Measurements from ENCODE around the gene NANOG. TPM values are rescaled to one million over a fixed set of nuclear protein-coding genes. Genes with fewer than 3 reads are reported as not detected.

The NANOG gene
- polyA plus RNA-seq, 1 donor from 2014 or later, result not detected

- no peak for TF ChIP-seq TAF1 (IDR thresholded peaks at IDR 0.05; ENCODE audit: low read depth)
- TF ChIP-seq, protein P1, sequence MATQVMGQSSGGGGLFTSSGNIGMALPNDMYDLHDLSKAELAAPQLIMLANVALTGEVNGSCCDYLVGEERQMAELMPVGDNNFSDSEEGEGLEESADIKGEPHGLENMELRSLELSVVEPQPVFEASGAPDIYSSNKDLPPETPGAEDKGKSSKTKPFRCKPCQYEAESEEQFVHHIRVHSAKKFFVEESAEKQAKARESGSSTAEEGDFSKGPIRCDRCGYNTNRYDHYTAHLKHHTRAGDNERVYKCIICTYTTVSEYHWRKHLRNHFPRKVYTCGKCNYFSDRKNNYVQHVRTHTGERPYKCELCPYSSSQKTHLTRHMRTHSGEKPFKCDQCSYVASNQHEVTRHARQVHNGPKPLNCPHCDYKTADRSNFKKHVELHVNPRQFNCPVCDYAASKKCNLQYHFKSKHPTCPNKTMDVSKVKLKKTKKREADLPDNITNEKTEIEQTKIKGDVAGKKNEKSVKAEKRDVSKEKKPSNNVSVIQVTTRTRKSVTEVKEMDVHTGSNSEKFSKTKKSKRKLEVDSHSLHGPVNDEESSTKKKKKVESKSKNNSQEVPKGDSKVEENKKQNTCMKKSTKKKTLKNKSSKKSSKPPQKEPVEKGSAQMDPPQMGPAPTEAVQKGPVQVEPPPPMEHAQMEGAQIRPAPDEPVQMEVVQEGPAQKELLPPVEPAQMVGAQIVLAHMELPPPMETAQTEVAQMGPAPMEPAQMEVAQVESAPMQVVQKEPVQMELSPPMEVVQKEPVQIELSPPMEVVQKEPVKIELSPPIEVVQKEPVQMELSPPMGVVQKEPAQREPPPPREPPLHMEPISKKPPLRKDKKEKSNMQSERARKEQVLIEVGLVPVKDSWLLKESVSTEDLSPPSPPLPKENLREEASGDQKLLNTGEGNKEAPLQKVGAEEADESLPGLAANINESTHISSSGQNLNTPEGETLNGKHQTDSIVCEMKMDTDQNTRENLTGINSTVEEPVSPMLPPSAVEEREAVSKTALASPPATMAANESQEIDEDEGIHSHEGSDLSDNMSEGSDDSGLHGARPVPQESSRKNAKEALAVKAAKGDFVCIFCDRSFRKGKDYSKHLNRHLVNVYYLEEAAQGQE (IDR thresholded peaks at IDR 0.05; ENCODE audit: borderline replicate concordance), result no peak
- TF ChIP-seq POLR2AphosphoS5 (IDR thresholded peaks at IDR 0.05), result no peak
- TF ChIP-seq RAD21 (conservative IDR thresholded peaks at IDR 0.05), result no peak
- H3K27me3 ChIP-seq (ENCODE audit: insufficient read depth, low read depth, low read length), result no peaks in the 10 kb centered on the region
- H3K36me3 ChIP-seq (ENCODE audit: insufficient read depth, low read length), result no peaks in the 10 kb centered on the region
- H4K20me1 ChIP-seq (ENCODE audit: insufficient read depth), result no peaks in the 10 kb centered on the region
- H3K27ac ChIP-seq (ENCODE audit: low read length), result no peak overlapping the region
- H3K4me2 ChIP-seq (ENCODE audit: low read length), result no peak overlapping the region
- no peaks in the 10 kb centered on the region for H3F3A ChIP-seq (ENCODE audit: insufficient read depth, low read length, poor library complexity, severe bottlenecking)
- H3K9ac ChIP-seq (ENCODE audit: low read length), result no peak overlapping the region
- no peaks in the 10 kb centered on the region for H3K9me3 ChIP-seq (ENCODE audit: low read length)
- H3K79me2 ChIP-seq (replicated peaks; ENCODE audit: insufficient read depth, low read length), result no peaks in the 10 kb centered on the region
- no peaks in the 10 kb centered on the region for H3K9me2 ChIP-seq (ENCODE audit: insufficient read depth, low read length)
- no peak overlapping the region for H3K4me3 ChIP-seq (ENCODE audit: low read length)
- no peak overlapping the region for H2AFZ ChIP-seq (ENCODE audit: low read depth, low read length)
Observed at GRCh38 chr12:7835116-7835515, 45.9 kb downstream of the NANOG start.

- TF ChIP-seq EZH2 (IDR thresholded peaks at IDR 0.05; ENCODE audit: borderline replicate concordance, insufficient read depth, low read length, poor library complexity, severe bottlenecking) (no peak), EP300 (conservative IDR thresholded peaks at IDR 0.05; ENCODE audit: poor library complexity, severe bottlenecking) (no peak), POLR2AphosphoS5 (IDR thresholded peaks at IDR 0.05) (no peak), TAF1 (IDR thresholded peaks at IDR 0.05; ENCODE audit: low read depth) (no peak), RAD21 (conservative IDR thresholded peaks at IDR 0.05) (no peak), CTCF (IDR thresholded peaks at IDR 0.05; ENCODE audit: poor library complexity, severe bottlenecking) (no peak), SMC3 (conservative IDR thresholded peaks at IDR 0.05; ENCODE audit: poor library complexity) (no peak), MXI1 (conservative IDR thresholded peaks at IDR 0.05; ENCODE audit: poor library complexity, severe bottlenecking) (no peak)
- TF ChIP-seq, protein P1 (IDR thresholded peaks at IDR 0.05; ENCODE audit: borderline replicate concordance), result no peak
- Histone ChIP-seq H3K9me3 (ENCODE audit: low read length) (no peaks in the 10 kb centered on the region), H3K36me3 (ENCODE audit: insufficient read depth, low read length) (no peaks in the 10 kb centered on the region), H3F3A (ENCODE audit: insufficient read depth, low read length, poor library complexity, severe bottlenecking) (no peaks in the 10 kb centered on the region), H3K9me2 (ENCODE audit: insufficient read depth, low read length) (no peaks in the 10 kb centered on the region), H3K9ac (ENCODE audit: low read length) (no peak overlapping the region), H3K4me2 (ENCODE audit: low read length) (no peak overlapping the region), H3K4me3 (ENCODE audit: low read length) (no peak overlapping the region), H3K79me2 (replicated peaks; ENCODE audit: insufficient read depth, low read length) (no peaks in the 10 kb centered on the region), H4K20me1 (ENCODE audit: insufficient read depth) (no peaks in the 10 kb centered on the region), H2AFZ (ENCODE audit: low read depth, low read length) (no peak overlapping the region), H3K27ac (ENCODE audit: low read length) (no peak overlapping the region), H3K27me3 (ENCODE audit: insufficient read depth, low read depth, low read length) (no peaks in the 10 kb centered on the region)
Observed at GRCh38 chr12:7835766-7836165, 46.6 kb downstream of the NANOG start.

Data from neural cell (in vitro differentiated cells).